Epithelial cell of esophagus (primary cell): Measurements from ENCODE around the gene PTPMT1.
A peak's percentile ranks its signal among the peaks of the same experiment; 100 is the strongest.

Source experiments
- DNase-seq: peaks from one replicate; pipeline ENCODE4 v3.0.0; 2010; ENCODE audit warnings: low read depth
- H3K4me3 ChIP-seq: 2 replicates; pipeline ENCODE4 v1.5.1; 2011; ENCODE audit warnings: mild to moderate bottlenecking, low read length, control low read depth
- TF ChIP-seq, protein P1 (sequence below): IDR thresholded peaks from 2 replicates; pipeline ENCODE4 v1.5.1; 2011; ENCODE audit warnings: low read depth, mild to moderate bottlenecking, low read length, control low read depth, inconsistent platforms; ENCODE audit not compliant: insufficient read depth; ENCODE audit errors: missing control alignments

Gene PTPMT1

DNA sequence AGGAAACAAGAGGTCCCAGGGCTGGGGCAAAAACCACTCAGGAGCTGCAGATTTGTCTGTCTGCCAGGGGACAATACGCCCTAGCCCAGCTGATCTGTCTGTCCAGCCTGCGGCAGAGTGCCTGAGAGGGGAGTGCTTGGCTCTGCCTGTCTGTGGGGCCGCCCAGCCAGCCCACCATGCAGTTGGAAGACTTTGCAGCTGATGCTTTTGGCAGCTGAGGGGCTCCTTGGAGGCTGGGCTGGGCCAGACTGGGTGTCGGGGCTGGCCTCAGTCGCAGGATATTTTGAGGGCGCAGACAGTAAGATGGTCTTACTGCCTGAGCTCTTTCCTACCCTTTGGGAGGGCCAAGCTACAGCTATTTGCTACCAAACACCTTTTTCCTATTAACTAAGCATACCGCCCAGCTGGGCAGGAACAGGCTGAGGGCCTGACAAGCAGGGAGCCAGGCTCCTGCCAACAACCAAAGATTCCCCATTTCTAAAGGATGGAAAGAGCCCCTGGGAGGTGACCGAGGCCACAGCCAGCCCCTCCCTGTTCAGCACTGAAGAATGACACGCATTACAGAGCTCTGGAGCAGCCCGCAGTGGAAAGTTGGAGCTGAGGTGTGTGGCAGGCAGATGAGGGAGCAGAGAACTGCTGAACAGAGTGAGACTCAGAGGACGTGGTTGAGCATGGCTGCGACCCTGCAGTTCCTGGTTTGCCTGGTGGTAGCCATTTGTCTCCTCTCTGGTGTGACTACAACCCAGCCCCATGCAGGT is 20.9 kb downstream of the PTPMT1 start, which contains the start of gene FAM180B:
Gene FAM180B, plus strand, starts transcription at position 581 of the 758 bp plus-strand sequence. Its CDS starts 91 bp downstream, at position 672.
- TF ChIP-seq, protein P1, sequence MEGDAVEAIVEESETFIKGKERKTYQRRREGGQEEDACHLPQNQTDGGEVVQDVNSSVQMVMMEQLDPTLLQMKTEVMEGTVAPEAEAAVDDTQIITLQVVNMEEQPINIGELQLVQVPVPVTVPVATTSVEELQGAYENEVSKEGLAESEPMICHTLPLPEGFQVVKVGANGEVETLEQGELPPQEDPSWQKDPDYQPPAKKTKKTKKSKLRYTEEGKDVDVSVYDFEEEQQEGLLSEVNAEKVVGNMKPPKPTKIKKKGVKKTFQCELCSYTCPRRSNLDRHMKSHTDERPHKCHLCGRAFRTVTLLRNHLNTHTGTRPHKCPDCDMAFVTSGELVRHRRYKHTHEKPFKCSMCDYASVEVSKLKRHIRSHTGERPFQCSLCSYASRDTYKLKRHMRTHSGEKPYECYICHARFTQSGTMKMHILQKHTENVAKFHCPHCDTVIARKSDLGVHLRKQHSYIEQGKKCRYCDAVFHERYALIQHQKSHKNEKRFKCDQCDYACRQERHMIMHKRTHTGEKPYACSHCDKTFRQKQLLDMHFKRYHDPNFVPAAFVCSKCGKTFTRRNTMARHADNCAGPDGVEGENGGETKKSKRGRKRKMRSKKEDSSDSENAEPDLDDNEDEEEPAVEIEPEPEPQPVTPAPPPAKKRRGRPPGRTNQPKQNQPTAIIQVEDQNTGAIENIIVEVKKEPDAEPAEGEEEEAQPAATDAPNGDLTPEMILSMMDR, result no peak
- H3K4me3 ChIP-seq, result no peak within 1 kb of the TSS
- DNase-seq, result no peak

DNA sequence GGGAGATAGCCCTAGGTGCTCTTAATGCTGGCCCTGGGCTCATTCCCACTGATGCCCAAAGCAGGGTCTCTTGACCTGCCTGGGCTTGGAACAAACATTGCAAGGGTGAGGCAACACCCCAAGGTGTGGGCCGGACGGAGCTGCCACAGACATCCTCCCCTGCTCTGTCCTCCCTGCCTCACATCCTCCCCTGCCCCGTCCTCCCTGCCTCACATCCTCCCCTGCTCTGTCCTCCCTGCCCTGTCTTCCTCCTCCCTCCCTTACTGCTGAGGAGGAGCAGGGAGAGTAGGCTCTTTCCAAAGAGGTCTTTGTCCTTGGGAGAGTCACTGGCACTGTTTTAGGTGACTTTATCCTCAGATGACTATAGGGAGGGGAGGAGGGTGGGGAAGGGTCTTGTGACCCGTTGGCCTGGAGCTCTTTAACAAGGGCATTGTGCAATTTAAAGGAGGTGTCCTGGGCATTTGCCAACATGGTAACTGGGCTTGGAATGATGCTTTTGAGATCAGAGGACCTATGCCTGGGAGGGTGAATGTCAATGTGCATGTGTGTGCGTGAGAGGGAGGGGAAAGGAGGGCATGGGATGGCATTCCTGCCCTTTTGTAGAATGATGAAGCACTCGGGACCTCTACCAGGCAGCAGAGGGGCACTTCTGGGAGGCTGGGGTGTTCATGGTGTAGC is 21.8 kb downstream of the PTPMT1 start:
- TF ChIP-seq, protein P1, result no peak
- no peak for DNase-seq
- H3K4me3 ChIP-seq, result no peak overlapping the region

DNA sequence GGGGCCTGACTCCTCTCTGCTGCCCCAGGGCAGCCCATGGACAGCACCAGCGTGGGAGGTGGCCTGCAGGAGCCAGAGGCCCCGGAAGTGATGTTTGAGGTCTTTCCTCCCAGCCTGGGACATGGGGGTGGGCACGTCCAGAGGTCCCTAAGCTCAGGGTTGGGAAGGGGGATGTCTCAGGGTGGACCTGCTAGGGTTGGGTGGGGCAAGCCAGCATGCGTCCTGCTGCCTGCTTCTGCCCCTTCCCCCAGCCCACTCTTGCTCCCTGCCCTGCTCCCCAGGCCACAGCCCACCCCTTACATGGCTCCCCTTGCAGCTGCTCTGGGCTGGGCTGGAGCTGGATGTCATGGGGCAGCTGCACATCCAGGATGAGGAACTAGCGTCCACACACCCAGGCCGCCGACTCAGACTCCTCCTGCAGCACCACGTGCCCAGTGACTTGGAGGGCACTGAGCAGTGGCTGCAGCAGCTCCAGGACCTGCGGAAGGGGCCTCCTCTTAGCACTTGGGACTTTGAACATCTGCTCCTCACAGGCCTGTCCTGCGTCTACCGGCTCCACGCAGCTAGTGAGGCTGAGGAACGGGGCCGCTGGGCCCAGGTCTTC is 22.4 kb downstream of the PTPMT1 start:
- no peak overlapping the region for H3K4me3 ChIP-seq
- TF ChIP-seq, protein P1, result no peak
- DNase-seq, result no peak

DNA sequence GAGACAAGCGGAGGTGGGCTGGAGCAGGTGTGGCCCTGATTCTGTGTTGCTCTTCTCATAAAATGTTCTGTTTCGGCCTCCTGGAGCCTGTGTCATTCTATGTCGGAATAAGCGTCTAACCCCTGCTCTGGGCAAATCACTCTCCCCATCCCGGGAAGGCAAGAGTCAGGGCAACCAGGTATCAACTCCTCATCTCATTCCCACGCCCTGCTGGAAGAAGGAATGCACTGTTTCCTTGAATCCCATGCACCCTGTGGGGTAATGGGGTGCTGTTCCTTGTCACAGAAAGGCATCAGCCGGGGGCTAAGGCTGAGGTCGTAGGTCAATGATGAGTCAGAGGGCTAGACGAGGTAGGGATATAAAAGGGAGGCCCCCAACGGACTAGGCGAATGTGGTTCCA is 23.7 kb downstream of the PTPMT1 start:
- DNase-seq, result no peak
- TF ChIP-seq, protein P1, result no peak
- no peak overlapping the region for H3K4me3 ChIP-seq

DNA sequence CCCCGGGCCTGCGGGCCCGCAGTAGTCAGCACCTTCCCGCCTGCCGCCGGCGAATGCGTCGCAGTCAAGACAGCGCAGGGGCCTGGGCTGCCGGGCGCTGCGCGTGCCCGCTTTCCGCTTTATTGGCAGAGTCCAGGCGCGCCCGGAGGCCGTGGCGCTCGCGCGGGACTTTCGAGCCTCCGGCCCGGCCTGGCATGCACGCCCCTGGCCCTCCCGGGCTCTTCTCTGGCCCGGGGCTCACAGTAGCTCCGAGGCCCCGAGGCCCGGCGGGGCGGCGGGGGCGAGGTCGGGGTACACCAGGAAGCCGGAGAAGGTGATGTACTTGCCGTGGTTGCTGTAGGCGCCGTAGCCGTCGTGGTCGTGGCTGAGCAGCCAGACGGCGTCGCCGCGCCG is 24.2 kb downstream of the PTPMT1 start:
- TF ChIP-seq, protein P1, result no peak
- DNase-seq, result no peak
- peak overlapping the region; percentile 26 for H3K4me3 ChIP-seq

DNA sequence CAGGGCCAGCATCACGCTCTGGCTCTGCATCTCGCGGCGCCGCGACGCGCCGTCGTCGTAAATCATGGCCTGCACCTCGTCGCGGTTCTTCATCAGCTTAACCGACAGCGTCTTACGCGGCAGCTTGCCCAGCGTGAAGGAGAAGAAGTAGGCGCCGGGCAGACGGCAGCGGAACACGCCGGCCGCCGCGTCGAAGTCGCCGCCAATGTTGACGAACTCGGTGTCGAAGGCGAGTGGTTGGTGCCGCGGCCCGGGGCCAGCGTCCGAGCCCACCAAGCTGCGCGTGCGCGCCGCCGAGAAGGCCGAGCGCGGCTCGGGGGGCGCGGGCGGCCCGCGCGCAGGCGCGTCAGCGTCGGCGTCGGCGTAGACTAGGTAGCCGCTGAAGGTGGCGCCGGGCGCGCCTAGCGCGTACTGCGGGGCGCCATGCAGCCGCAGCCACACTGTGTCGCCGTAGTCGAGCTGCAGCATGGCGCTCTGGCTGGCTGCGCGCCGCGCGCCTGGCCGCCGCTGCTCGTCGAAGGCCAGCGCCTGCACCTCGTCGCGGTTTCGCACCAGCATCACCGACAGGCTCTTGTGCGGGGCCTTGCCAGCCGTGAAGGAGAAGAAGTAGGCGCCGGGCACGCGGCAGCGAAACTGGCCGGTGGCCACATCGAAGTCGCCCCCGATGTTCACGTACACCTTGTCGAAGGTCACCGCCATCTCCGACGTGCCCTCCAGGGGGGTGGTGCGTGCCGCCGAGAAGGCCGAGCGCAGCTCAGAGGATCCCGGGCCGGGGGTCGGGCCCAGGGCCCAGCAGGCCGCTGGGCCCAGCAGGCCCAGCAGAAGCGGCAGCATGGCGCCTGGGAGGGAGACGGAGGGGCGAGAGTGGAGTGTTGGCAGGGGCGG is 24.8 kb downstream of the PTPMT1 start:
- DNase-seq, result no peak
- H3K4me3 ChIP-seq, result peak overlapping the region; percentile 26
- TF ChIP-seq, protein P1, result no peak
